Gastrocnemius medialis (tissue), 4 donors: ENCODE measurements around the gene MAGI1.

ENCODE experiments used
- CTCF ChIP-seq, 5 experiments: fragments of 450-650 bp in 3 of 5; fragments of 200-600 bp in 2 of 5; sonication (generic) in 2 of 5; IDR thresholded peaks in 4 of 5; conservative IDR thresholded peaks in 1 of 5; 1 replicate in 4 of 5; 2 replicates in 1 of 5; pipeline ENCODE4 v1.5.1; 2016 to 2019; ENCODE audit warnings: antibody characterized with exemption in 5 of 5, mild to moderate bottlenecking in 3 of 5, moderate library complexity in 3 of 5
- POLR2A ChIP-seq, 2 donors: fragments of 450-650 bp; IDR thresholded peaks; one replicate each; pipeline ENCODE4 v1.6.1; 2017; ENCODE audit warnings: antibody characterized with exemption in 2 of 2, mild to moderate bottlenecking in 2 of 2, moderate library complexity in 2 of 2

- TF ChIP-seq CTCF (IDR thresholded peaks at IDR 0.05 in 4 of 5, conservative IDR thresholded peaks at IDR 0.05 in 1 of 5), result no peak
- TF ChIP-seq POLR2A (IDR thresholded peaks at IDR 0.05), result no peak
Measured at GRCh38 chr3:65666448-65667091, 372.1 kb downstream of the MAGI1 start.
